HepG2 (cell line): ENCODE results near the gene LAG3. TPM values are rescaled to one million over a fixed set of nuclear protein-coding genes. Genes with fewer than 3 reads are reported as not detected.

Experiments used
- ATF7 ChIP-seq, 2 experiments: fragments of 450-650 bp in 1 of 2; sonication (generic) in 1 of 2; formaldehyde crosslinking in 1 of 2; IDR thresholded peaks; 2 replicates each; pipeline versions ENCODE4 v1.4.0 to v1.6.1; 2016 to 2020; ENCODE audit warnings: antibody characterized with exemption in 1 of 2, mild to moderate bottlenecking in 1 of 2, missing genetic modification reagents in 1 of 2
- CCAR2 ChIP-seq: fragments of 200-400 bp; formaldehyde crosslinking; optimal IDR thresholded peaks from 2 replicates; pipeline ENCODE3; 2018; ENCODE audit warnings: low read depth, mild to moderate bottlenecking, low read length, moderate library complexity
- DNMT1 ChIP-seq: sonication (generic); formaldehyde crosslinking; IDR thresholded peaks from 2 replicates; pipeline ENCODE4 v1.5.1; 2020; ENCODE audit warnings: mild to moderate bottlenecking, missing genetic modification reagents
- HOXD1 ChIP-seq: sonication (generic); formaldehyde crosslinking; IDR thresholded peaks from 2 replicates; pipeline ENCODE4 v1.5.0; 2020; ENCODE audit warnings: missing genetic modification reagents
- MTF2 ChIP-seq: sonication (generic); formaldehyde crosslinking; IDR thresholded peaks from 2 replicates; pipeline ENCODE4 v1.5.0; 2020; ENCODE audit warnings: missing genetic modification reagents, borderline replicate concordance
- NFIC ChIP-seq: IDR thresholded peaks from 2 replicates; pipeline ENCODE4 v1.6.1; 2012; ENCODE audit warnings: mild to moderate bottlenecking, low read length, inconsistent platforms
- RFXAP ChIP-seq: sonication (generic); formaldehyde crosslinking; IDR thresholded peaks from 2 replicates; pipeline ENCODE4 v1.4.0; 2020; ENCODE audit warnings: missing genetic modification reagents, borderline replicate concordance
- SETDB1 ChIP-seq: sonication (generic); formaldehyde crosslinking; IDR thresholded peaks from 2 replicates; pipeline ENCODE4 v1.5.1; 2020; ENCODE audit warnings: missing genetic modification reagents, mild to moderate bottlenecking, borderline replicate concordance
- TAF1 ChIP-seq: sonication (generic); formaldehyde crosslinking; IDR thresholded peaks from 2 replicates; pipeline ENCODE4 v1.4.0; 2020; ENCODE audit warnings: missing genetic modification reagents
- TCF7L2 ChIP-seq: IDR thresholded peaks from 2 replicates; pipeline ENCODE4 v1.6.1; 2011; ENCODE audit warnings: mild to moderate bottlenecking, low read depth, low read length, moderate library complexity
- ZC3H4 ChIP-seq: sonication (generic); formaldehyde crosslinking; IDR thresholded peaks from 2 replicates; pipeline ENCODE4 v1.4.0; 2020; ENCODE audit warnings: missing genetic modification reagents, borderline replicate concordance
- ZFX ChIP-seq: sonication (generic); formaldehyde crosslinking; IDR thresholded peaks from 2 replicates; pipeline ENCODE4 v1.4.0; 2020; ENCODE audit warnings: mild to moderate bottlenecking, low read depth, missing genetic modification reagents, moderate library complexity
- ZNF274 ChIP-seq: sonication (generic); formaldehyde crosslinking; IDR thresholded peaks from 2 replicates; pipeline ENCODE4 v1.5.1; 2020; ENCODE audit warnings: mild to moderate bottlenecking, missing genetic modification reagents
- ZNF296 ChIP-seq: sonication (generic); formaldehyde crosslinking; conservative IDR thresholded peaks from 2 replicates; pipeline ENCODE4 v1.5.0; 2020; ENCODE audit warnings: mild to moderate bottlenecking, missing genetic modification reagents
- ZNF546 ChIP-seq: sonication (generic); formaldehyde crosslinking; conservative IDR thresholded peaks from 2 replicates; pipeline ENCODE4 v1.8.1; 2023; ENCODE audit warnings: mild to moderate bottlenecking, missing genetic modification reagents
- ZNF556 ChIP-seq: sonication (generic); formaldehyde crosslinking; IDR thresholded peaks from 2 replicates; pipeline ENCODE4 v1.4.0; 2020; ENCODE audit warnings: mild to moderate bottlenecking, missing genetic modification reagents, borderline replicate concordance
- ZSCAN22 ChIP-seq: sonication (generic); formaldehyde crosslinking; IDR thresholded peaks from 2 replicates; pipeline ENCODE4 v1.4.0; 2020; ENCODE audit warnings: mild to moderate bottlenecking, missing genetic modification reagents
- polyA plus RNA-seq, 8 experiments: library from polyadenylated mRNA; depleted of rRNA in 3 of 8; stranded (reverse) in 7 of 8; unstranded in 1 of 8; fragments of >200 nt; fragmentation: Illumina TruSeq in 4 of 8; extraction: Trizol in 4 of 8; gene quantifications; 2 replicates each; pipeline versions ENCODE4 v1.2.1 to v1.2.3, GENCODE V29; 2011 to 2016; ENCODE audit warnings: low read depth in 4 of 8, missing spikeins in 1 of 8, mixed read lengths in 1 of 8; ENCODE audit not compliant: insufficient read depth in 1 of 8
- total RNA-seq, 5 experiments: library from RNA; depleted of rRNA; stranded (reverse); fragments of >200 nt; fragmentation: Illumina TruSeq; extraction: Trizol; gene quantifications; 2 replicates each; pipeline ENCODE4 v1.2.3, GENCODE V29; 2016; ENCODE audit warnings: low read depth in 1 of 5
- TF ChIP-seq, protein P1 (sequence below): IDR thresholded peaks from 2 replicates; pipeline ENCODE4 v1.6.1; 2016
- TF ChIP-seq, protein P2 (sequence below): sonication (generic); formaldehyde crosslinking; IDR thresholded peaks from 2 replicates; pipeline ENCODE4 v1.9.0; 2021; ENCODE audit warnings: missing genetic modification reagents, mild to moderate bottlenecking, borderline replicate concordance
- TF ChIP-seq, protein P3 (sequence below): fragments of 450-650 bp; IDR thresholded peaks from 2 replicates; pipeline ENCODE4 v1.6.1; 2017
- TF ChIP-seq, protein P4 (sequence below): sonication (generic); formaldehyde crosslinking; IDR thresholded peaks from 2 replicates; pipeline ENCODE4 v1.5.1; 2020; ENCODE audit warnings: mild to moderate bottlenecking, moderate library complexity, missing genetic modification reagents
- TF ChIP-seq, protein P5 (sequence below): conservative IDR thresholded peaks from 2 replicates; pipeline ENCODE4 v1.6.1; 2018; ENCODE audit warnings: missing genetic modification reagents
- TF ChIP-seq, protein P6 (sequence below): sonication (generic); formaldehyde crosslinking; IDR thresholded peaks from 2 replicates; pipeline ENCODE4 v1.4.0; 2020; ENCODE audit warnings: mild to moderate bottlenecking, low read depth, missing genetic modification reagents

The LAG3 gene
- total and polyA plus RNA-seq, 2 of the 13 experiments (the other 11 are each of a cell fraction or from before 2014, with no cell fraction given) = 0.11 to 0.26 TPM

DNA sequence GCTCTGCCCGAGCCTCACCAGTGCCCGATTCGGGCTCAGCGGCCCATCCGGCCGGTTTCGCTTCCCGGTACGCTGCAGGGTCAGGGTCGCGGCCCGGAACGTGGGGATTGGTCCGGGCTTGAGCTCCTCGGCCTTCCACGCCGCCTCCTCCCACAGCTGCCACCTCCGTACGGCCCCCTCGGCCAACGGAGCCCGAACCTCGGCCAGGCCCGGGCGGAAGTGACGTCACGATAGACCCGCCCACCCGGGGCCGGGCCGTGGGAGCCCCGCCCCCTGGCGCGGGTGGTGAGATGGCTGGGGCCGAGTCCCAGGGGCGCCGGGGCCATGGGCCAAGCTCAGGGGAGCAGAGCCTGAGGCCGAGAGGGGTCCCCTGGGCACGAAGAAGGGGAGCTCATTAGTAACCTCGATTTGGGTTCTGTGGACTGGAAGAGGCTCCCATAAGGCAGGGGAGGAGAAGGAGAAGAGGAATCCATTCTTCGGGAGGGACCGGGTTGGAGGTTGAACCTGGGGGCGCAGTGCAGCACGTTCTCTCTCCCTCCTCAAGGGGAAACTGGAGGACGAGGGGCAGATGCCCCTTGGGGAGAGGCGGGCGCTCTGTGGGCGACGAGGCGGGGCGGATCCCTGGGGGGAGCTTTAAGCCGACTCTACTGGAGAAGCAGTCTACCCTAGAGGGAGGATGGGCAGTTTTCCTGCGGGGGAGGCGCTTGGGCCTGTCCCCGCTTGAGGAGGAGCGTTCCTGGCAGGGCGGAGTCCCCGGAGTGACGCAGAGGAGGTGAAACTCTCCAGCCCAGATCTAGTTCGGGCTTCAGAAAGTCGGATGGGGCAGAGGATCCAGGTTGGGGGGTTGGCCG is 19.2 kb upstream of the LAG3 start, which contains the start of gene MLF2 (continued):
- TF ChIP-seq, protein P1, sequence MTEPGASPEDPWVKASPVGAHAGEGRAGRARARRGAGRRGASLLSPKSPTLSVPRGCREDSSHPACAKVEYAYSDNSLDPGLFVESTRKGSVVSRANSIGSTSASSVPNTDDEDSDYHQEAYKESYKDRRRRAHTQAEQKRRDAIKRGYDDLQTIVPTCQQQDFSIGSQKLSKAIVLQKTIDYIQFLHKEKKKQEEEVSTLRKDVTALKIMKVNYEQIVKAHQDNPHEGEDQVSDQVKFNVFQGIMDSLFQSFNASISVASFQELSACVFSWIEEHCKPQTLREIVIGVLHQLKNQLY (CRISPR knock-in tag) = no peak; the same call in 1 of the 2 replicates
- TF ChIP-seq, protein P2, sequence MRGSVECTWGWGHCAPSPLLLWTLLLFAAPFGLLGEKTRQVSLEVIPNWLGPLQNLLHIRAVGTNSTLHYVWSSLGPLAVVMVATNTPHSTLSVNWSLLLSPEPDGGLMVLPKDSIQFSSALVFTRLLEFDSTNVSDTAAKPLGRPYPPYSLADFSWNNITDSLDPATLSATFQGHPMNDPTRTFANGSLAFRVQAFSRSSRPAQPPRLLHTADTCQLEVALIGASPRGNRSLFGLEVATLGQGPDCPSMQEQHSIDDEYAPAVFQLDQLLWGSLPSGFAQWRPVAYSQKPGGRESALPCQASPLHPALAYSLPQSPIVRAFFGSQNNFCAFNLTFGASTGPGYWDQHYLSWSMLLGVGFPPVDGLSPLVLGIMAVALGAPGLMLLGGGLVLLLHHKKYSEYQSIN (CRISPR knock-in tag) = no peak
- TF ChIP-seq ZSCAN22 (CRISPR knock-in tag) (no peak), TAF1 (CRISPR knock-in tag) (peak; percentile 92), RFXAP (CRISPR knock-in tag) (0 out of 2 replicates have a peak, but pooled peaks have one; percentile 26), HOXD1 (CRISPR knock-in tag) (peak; percentile 60; the same call in 1 of the 2 replicates), MTF2 (peak; percentile 36; the same call in 1 of the 2 replicates), ZNF274 (CRISPR knock-in tag) (peak; percentile 73), NFIC (no peak), ZNF556 (CRISPR knock-in tag) (0 out of 2 replicates have a peak, but pooled peaks have one; percentile 29), TCF7L2 (no peak), ZNF546 (CRISPR knock-in tag) (no peak), ZFX (peak; percentile 98), ZC3H4 (CRISPR knock-in tag) (no peak; the same call in 1 of the 2 replicates), ZNF296 (no peak), ATF7 (IDR thresholded peaks at IDR 0.05) (peak; percentile 94), ATF7 (CRISPR knock-in tag; IDR thresholded peaks at IDR 0.05) (peak; percentile 90), DNMT1 (CRISPR knock-in tag) (no peak), CCAR2 (no peak), SETDB1 (CRISPR knock-in tag) (no peak)
- TF ChIP-seq, protein P3, sequence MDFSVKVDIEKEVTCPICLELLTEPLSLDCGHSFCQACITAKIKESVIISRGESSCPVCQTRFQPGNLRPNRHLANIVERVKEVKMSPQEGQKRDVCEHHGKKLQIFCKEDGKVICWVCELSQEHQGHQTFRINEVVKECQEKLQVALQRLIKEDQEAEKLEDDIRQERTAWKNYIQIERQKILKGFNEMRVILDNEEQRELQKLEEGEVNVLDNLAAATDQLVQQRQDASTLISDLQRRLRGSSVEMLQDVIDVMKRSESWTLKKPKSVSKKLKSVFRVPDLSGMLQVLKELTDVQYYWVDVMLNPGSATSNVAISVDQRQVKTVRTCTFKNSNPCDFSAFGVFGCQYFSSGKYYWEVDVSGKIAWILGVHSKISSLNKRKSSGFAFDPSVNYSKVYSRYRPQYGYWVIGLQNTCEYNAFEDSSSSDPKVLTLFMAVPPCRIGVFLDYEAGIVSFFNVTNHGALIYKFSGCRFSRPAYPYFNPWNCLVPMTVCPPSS = no peak
- TF ChIP-seq, protein P4, sequence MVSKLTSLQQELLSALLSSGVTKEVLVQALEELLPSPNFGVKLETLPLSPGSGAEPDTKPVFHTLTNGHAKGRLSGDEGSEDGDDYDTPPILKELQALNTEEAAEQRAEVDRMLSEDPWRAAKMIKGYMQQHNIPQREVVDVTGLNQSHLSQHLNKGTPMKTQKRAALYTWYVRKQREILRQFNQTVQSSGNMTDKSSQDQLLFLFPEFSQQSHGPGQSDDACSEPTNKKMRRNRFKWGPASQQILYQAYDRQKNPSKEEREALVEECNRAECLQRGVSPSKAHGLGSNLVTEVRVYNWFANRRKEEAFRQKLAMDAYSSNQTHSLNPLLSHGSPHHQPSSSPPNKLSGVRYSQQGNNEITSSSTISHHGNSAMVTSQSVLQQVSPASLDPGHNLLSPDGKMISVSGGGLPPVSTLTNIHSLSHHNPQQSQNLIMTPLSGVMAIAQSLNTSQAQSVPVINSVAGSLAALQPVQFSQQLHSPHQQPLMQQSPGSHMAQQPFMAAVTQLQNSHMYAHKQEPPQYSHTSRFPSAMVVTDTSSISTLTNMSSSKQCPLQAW (CRISPR knock-in tag) = peak; percentile 38; the same call in 1 of the 2 replicates
- TF ChIP-seq, protein P5, sequence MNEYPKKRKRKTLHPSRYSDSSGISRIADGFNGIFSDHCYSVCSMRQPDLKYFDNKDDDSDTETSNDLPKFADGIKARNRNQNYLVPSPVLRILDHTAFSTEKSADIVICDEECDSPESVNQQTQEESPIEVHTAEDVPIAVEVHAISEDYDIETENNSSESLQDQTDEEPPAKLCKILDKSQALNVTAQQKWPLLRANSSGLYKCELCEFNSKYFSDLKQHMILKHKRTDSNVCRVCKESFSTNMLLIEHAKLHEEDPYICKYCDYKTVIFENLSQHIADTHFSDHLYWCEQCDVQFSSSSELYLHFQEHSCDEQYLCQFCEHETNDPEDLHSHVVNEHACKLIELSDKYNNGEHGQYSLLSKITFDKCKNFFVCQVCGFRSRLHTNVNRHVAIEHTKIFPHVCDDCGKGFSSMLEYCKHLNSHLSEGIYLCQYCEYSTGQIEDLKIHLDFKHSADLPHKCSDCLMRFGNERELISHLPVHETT = peak; percentile 70
- TF ChIP-seq, protein P6, sequence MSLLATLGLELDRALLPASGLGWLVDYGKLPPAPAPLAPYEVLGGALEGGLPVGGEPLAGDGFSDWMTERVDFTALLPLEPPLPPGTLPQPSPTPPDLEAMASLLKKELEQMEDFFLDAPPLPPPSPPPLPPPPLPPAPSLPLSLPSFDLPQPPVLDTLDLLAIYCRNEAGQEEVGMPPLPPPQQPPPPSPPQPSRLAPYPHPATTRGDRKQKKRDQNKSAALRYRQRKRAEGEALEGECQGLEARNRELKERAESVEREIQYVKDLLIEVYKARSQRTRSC (CRISPR knock-in tag) = no peak
